GM19395 (cell line): ENCODE data around the gene PCF11.
"Not testable (repeated sequence)": the region's sequence is repeated elsewhere in the genome, so short reads cannot be mapped to it uniquely, and the experiment has no call there.

Experiments used
- ATAC-seq: cut with Tn5 transposase; IDR thresholded peaks from one replicate; pipeline ENCODE4 v1.9.1; 2021; ENCODE audit warnings: mild to moderate bottlenecking, moderate library complexity; ENCODE audit not compliant: unreplicated experiment

Gene PCF11

GRCh38 chr11:83156996-83157593 lies at the start of gene PCF11:
Gene PCF11 (plus strand): TSS chr11:83157131. CDS start chr11:83157440, 309 bp downstream.
- ATAC-seq: peak; percentile 18

GRCh38 chr11:83112886-83113285 lies 44.0 kb upstream of the PCF11 start:
- no peak for ATAC-seq

GRCh38 chr11:83115026-83115425 lies 41.9 kb upstream of the PCF11 start:
- no peak for ATAC-seq

- no peak for ATAC-seq
These were observed 41.4 kb upstream of the PCF11 start for GRCh38 chr11:83115551-83115950.

- no peak for ATAC-seq
These were observed 40.8 kb upstream of the PCF11 start for GRCh38 chr11:83116015-83116641.

- no peak for ATAC-seq
These were observed 38.1 kb upstream of the PCF11 start for GRCh38 chr11:83118814-83119213.

GRCh38 chr11:83119216-83119615 lies 37.7 kb upstream of the PCF11 start:
- ATAC-seq: no peak

- no peak for ATAC-seq
These were observed 36.6 kb upstream of the PCF11 start for GRCh38 chr11:83120327-83120726.

- ATAC-seq: no peak
These were observed 34.9 kb upstream of the PCF11 start for GRCh38 chr11:83122050-83122449.

- no peak for ATAC-seq
These were observed 34.2 kb upstream of the PCF11 start for GRCh38 chr11:83122766-83123165.

GRCh38 chr11:83124636-83125424 lies 32.1 kb upstream of the PCF11 start:
- no peak for ATAC-seq

GRCh38 chr11:83125577-83125976 lies 31.4 kb upstream of the PCF11 start:
- ATAC-seq: no peak

GRCh38 chr11:83127310-83127637 lies 29.7 kb upstream of the PCF11 start:
- peak; percentile 45 for ATAC-seq

- ATAC-seq: no peak
These were observed 24.7 kb upstream of the PCF11 start for GRCh38 chr11:83132191-83132590.

GRCh38 chr11:83133266-83133665 lies 23.7 kb upstream of the PCF11 start:
- not testable (repeated sequence) for ATAC-seq

- ATAC-seq: no peak
These were observed 17.6 kb upstream of the PCF11 start for GRCh38 chr11:83139310-83139709.

GRCh38 chr11:83140691-83141455 lies 16.1 kb upstream of the PCF11 start:
- peak; percentile 99 for ATAC-seq

GRCh38 chr11:83147895-83148294 lies 9.0 kb upstream of the PCF11 start:
- no peak for ATAC-seq

- no peak for ATAC-seq
These were observed 6.5 kb upstream of the PCF11 start for GRCh38 chr11:83150450-83150849.

GRCh38 chr11:83151274-83151977 lies 5.5 kb upstream of the PCF11 start:
- no peak for ATAC-seq

GRCh38 chr11:83152264-83152663 lies 4.7 kb upstream of the PCF11 start:
- ATAC-seq: no peak
